ENCODE measurements around the gene U2AF2. TPM values are rescaled to one million over a fixed set of nuclear protein-coding genes. Genes with fewer than 3 reads are reported as not detected.

U2AF2 gene
- total RNA-seq, 4 donors from 2014 or later, result 38.1 to 60.2 (median 50.1) TPM

- in situ Hi-C loops (cut with MboI; ENCODE audit: low sequenced_read_pairs in 4 of 4), result no loop called here
- Histone ChIP-seq H3K4me1 (peaks cover 19 to 23% of the 10 kb centered on the region in 2 donors), H3K36me3 (peaks cover 0 to 42% of the 10 kb centered on the region in 2 donors), H3K9me3 (no peaks in the 10 kb centered on the region), H3K27me3 (no peaks in the 10 kb centered on the region), H3K4me3 (no peak overlapping the region), H3K27ac (no peak overlapping the region)
- no peak for TF ChIP-seq POLR2A (IDR thresholded peaks at IDR 0.05)
- no peak for TF ChIP-seq CTCF (IDR thresholded peaks at IDR 0.05 in 4 of 5, conservative IDR thresholded peaks at IDR 0.05 in 1 of 5)
- intact Hi-C loops (cut with DNase I; ENCODE audit: low total_unique reads), result no loop called here
- no peak for ATAC-seq
- DNase-seq, result no peak
Observed at GRCh38 chr19:55681131-55682092, 26.6 kb downstream of the U2AF2 start.

- Histone ChIP-seq H3K4me3 (no peak overlapping the region), H3K27ac (no peak overlapping the region), H3K36me3 (peaks cover 0 to 42% of the 10 kb centered on the region in 2 donors), H3K27me3 (no peaks in the 10 kb centered on the region), H3K4me1 (peaks cover under 1 to 4% of the 10 kb centered on the region in 2 donors), H3K9me3 (no peaks in the 10 kb centered on the region)
- TF ChIP-seq CTCF (IDR thresholded peaks at IDR 0.05 in 4 of 5, conservative IDR thresholded peaks at IDR 0.05 in 1 of 5) (no peak), POLR2A (IDR thresholded peaks at IDR 0.05) (no peak)
- in situ Hi-C loops (cut with MboI; ENCODE audit: low sequenced_read_pairs in 4 of 4), result no loop called here
- ATAC-seq, result no peak
- no peak for DNase-seq
- intact Hi-C loops (cut with DNase I; ENCODE audit: low total_unique reads), result no loop called here
Observed at GRCh38 chr19:55683449-55684261, 28.8 kb downstream of the U2AF2 start.

GRCh38 chr19:55684946-55685681 is 30.3 kb downstream of the U2AF2 start:
- no peak overlapping the region for H3K27ac ChIP-seq
- no peaks in the 10 kb centered on the region for H3K9me3 ChIP-seq
- peaks cover 0 to 42% of the 10 kb centered on the region in 2 donors for H3K36me3 ChIP-seq
- intact Hi-C loops (cut with DNase I; ENCODE audit: low total_unique reads) (no loop called here), in situ Hi-C loops (cut with MboI; ENCODE audit: low sequenced_read_pairs in 4 of 4) (no loop called here)
- H3K4me1 ChIP-seq, result no peaks in the 10 kb centered on the region
- H3K4me3 ChIP-seq, result no peak overlapping the region
- H3K27me3 ChIP-seq, result no peaks in the 10 kb centered on the region
- no peak for ATAC-seq
- TF ChIP-seq POLR2A (IDR thresholded peaks at IDR 0.05), result no peak
- TF ChIP-seq CTCF (IDR thresholded peaks at IDR 0.05 in 4 of 5, conservative IDR thresholded peaks at IDR 0.05 in 1 of 5), result no peak
- DNase-seq, result no peak

- Histone ChIP-seq H3K9me3 (no peaks in the 10 kb centered on the region), H3K4me3 (no peak overlapping the region), H3K4me1 (no peaks in the 10 kb centered on the region), H3K27me3 (no peaks in the 10 kb centered on the region), H3K36me3 (peaks cover 0 to 48% of the 10 kb centered on the region in 2 donors), H3K27ac (no peak overlapping the region)
- in situ Hi-C loops (cut with MboI; ENCODE audit: low sequenced_read_pairs in 4 of 4) (no loop called here), intact Hi-C loops (cut with DNase I; ENCODE audit: low total_unique reads) (no loop called here)
- TF ChIP-seq CTCF (IDR thresholded peaks at IDR 0.05 in 4 of 5, conservative IDR thresholded peaks at IDR 0.05 in 1 of 5) (no peak), POLR2A (IDR thresholded peaks at IDR 0.05) (no peak)
- ATAC-seq (no peak), DNase-seq (no peak)
Observed at GRCh38 chr19:55685776-55686175, 30.9 kb downstream of the U2AF2 start.

Data from gastrocnemius medialis (tissue), 4 donors.